LoVo (cell line): ENCODE data around the gene ZNF292.
"Not testable (repeated sequence)": the region's sequence is repeated elsewhere in the genome, so short reads cannot be mapped to it uniquely, and the experiment has no call there.

ENCODE experiments used
- DNase-seq: peaks from one replicate; pipeline ENCODE4 v3.0.0-alpha.2; 2016; ENCODE audit warnings: low spot score

Gene ZNF292

GRCh38 chr6:87214831-87215230 lies 59.5 kb downstream of the ZNF292 start:
- DNase-seq, result no peak

GRCh38 chr6:87220997-87221396 lies 65.6 kb downstream of the ZNF292 start:
- no peak for DNase-seq

- DNase-seq, result no peak
These were observed 67.3 kb downstream of the ZNF292 start for GRCh38 chr6:87222676-87223075.

GRCh38 chr6:87224971-87225370 lies 69.6 kb downstream of the ZNF292 start:
- no peak for DNase-seq

- DNase-seq, result no peak
These were observed 70.1 kb downstream of the ZNF292 start for GRCh38 chr6:87225511-87225910.

- DNase-seq, result no peak
These were observed 70.6 kb downstream of the ZNF292 start for GRCh38 chr6:87225937-87226336.

- DNase-seq, result no peak
These were observed 75.4 kb downstream of the ZNF292 start for GRCh38 chr6:87230801-87231200.

- peak; percentile 37 for DNase-seq
These were observed 82.4 kb downstream of the ZNF292 start for GRCh38 chr6:87237804-87238203.

- not testable (repeated sequence) for DNase-seq
These were observed 83.8 kb downstream of the ZNF292 start for GRCh38 chr6:87239098-87239635.

GRCh38 chr6:87241304-87241703 lies 85.9 kb downstream of the ZNF292 start:
- no peak for DNase-seq

GRCh38 chr6:87242311-87242710 lies 86.9 kb downstream of the ZNF292 start:
- DNase-seq, result no peak

GRCh38 chr6:87243812-87244211 lies 88.4 kb downstream of the ZNF292 start:
- DNase-seq, result no peak

- no peak for DNase-seq
These were observed 89.0 kb downstream of the ZNF292 start for GRCh38 chr6:87244380-87244779.

GRCh38 chr6:87250019-87250418 lies 94.7 kb downstream of the ZNF292 start:
- DNase-seq, result no peak

GRCh38 chr6:87251225-87251624 lies 95.9 kb downstream of the ZNF292 start:
- DNase-seq, result no peak

- no peak for DNase-seq
These were observed 96.4 kb downstream of the ZNF292 start for GRCh38 chr6:87251725-87252124.

GRCh38 chr6:87257046-87257445 lies 101.7 kb downstream of the ZNF292 start:
- DNase-seq, result no peak

- DNase-seq, result no peak
These were observed 102.2 kb downstream of the ZNF292 start for GRCh38 chr6:87257565-87257964.

GRCh38 chr6:87257975-87258374 lies 102.6 kb downstream of the ZNF292 start:
- no peak for DNase-seq

- no peak for DNase-seq
These were observed 104.4 kb downstream of the ZNF292 start for GRCh38 chr6:87259791-87260190.

GRCh38 chr6:87261534-87261933 lies 106.2 kb downstream of the ZNF292 start:
- DNase-seq, result no peak

GRCh38 chr6:87264481-87264880 lies 109.1 kb downstream of the ZNF292 start:
- no peak for DNase-seq

- DNase-seq, result no peak
These were observed 119.4 kb downstream of the ZNF292 start for GRCh38 chr6:87274660-87275274.

GRCh38 chr6:87276624-87277023 lies 121.3 kb downstream of the ZNF292 start:
- DNase-seq, result no peak
